Neural cell (in vitro differentiated cells): ENCODE results near the gene FCN3.

Experiments used
- EP300 ChIP-seq: fragments of 450-650 bp; conservative IDR thresholded peaks from 2 replicates; pipeline ENCODE4 v1.6.1; 2014; ENCODE audit warnings: antibody characterized with exemption, mild to moderate bottlenecking, moderate library complexity; ENCODE audit not compliant: poor library complexity, severe bottlenecking
- EZH2 ChIP-seq: fragments of 200-600, 300-800 bp; shearing (Covaris generic), sonication (generic); IDR thresholded peaks from 2 replicates; pipeline ENCODE4 v1.6.1; 2014; ENCODE audit warnings: antibody characterized with exemption, low read length, borderline replicate concordance, mild to moderate bottlenecking; ENCODE audit not compliant: insufficient read depth, poor library complexity, severe bottlenecking
- MXI1 ChIP-seq: fragments of 450-650 bp; conservative IDR thresholded peaks from 2 replicates; pipeline ENCODE4 v1.6.1; 2014; ENCODE audit warnings: antibody characterized with exemption, mild to moderate bottlenecking; ENCODE audit not compliant: poor library complexity, severe bottlenecking
- POLR2AphosphoS5 ChIP-seq: IDR thresholded peaks from 2 replicates; pipeline ENCODE4 v1.6.1; 2012
- RAD21 ChIP-seq: fragments of 450-650 bp; conservative IDR thresholded peaks from 2 replicates; pipeline ENCODE4 v1.6.1; 2014; ENCODE audit warnings: antibody characterized with exemption, mild to moderate bottlenecking, moderate library complexity
- TAF1 ChIP-seq: IDR thresholded peaks from 2 replicates; pipeline ENCODE4 v1.6.1; 2012; ENCODE audit warnings: low read depth
- TF ChIP-seq, protein P1 (sequence below): fragments of 450-650 bp; IDR thresholded peaks from 2 replicates; pipeline ENCODE4 v1.5.1; 2014; ENCODE audit warnings: antibody characterized with exemption, mild to moderate bottlenecking, moderate library complexity; ENCODE audit not compliant: poor library complexity, severe bottlenecking
- TF ChIP-seq, protein P2 (sequence below): IDR thresholded peaks from 2 replicates; pipeline ENCODE4 v1.6.1; 2012; ENCODE audit warnings: borderline replicate concordance

DNA sequence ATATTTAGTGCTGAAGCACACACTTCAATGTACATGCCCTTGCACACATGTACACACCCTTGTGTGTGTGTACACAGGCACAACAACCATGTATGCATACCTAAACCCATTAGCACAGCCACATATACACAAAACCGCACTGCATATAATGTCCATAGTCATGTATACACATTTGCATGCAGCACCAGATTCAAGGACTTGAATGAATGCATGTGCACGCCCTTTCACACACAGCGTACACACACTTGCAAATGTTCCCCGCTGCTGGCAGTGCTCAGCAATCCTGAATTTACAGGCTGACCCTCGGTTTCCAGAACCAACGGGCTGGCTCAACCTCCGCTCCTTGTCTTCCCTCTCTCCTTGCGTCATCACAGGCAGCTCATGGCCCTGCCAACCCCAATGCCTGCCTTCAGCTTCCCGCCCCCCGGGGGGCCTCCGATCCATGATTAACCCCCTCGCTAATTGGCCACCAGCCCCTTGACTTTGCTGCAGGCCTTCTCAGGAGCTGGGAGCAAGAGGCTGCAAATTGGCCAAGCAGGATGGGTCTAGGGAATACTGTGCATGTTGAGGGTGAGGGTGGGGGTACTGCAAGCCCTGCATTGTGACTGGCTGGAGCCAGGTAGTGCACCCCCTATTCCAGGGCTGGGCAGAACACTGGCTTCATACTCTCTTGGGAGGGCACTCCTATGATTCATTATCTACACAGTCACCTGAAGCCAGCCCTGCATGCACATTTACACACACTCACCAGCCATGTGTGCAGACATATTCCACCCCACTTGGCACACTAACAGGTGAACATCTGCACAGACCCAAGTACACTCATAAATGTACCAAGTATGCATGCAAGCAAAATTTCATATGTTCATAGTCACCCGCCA, 25.7 kb upstream of the FCN3 start:
- TF ChIP-seq, protein P1, sequence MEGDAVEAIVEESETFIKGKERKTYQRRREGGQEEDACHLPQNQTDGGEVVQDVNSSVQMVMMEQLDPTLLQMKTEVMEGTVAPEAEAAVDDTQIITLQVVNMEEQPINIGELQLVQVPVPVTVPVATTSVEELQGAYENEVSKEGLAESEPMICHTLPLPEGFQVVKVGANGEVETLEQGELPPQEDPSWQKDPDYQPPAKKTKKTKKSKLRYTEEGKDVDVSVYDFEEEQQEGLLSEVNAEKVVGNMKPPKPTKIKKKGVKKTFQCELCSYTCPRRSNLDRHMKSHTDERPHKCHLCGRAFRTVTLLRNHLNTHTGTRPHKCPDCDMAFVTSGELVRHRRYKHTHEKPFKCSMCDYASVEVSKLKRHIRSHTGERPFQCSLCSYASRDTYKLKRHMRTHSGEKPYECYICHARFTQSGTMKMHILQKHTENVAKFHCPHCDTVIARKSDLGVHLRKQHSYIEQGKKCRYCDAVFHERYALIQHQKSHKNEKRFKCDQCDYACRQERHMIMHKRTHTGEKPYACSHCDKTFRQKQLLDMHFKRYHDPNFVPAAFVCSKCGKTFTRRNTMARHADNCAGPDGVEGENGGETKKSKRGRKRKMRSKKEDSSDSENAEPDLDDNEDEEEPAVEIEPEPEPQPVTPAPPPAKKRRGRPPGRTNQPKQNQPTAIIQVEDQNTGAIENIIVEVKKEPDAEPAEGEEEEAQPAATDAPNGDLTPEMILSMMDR: no peak
- TF ChIP-seq EZH2: no peak
- TF ChIP-seq POLR2AphosphoS5: no peak
- TF ChIP-seq RAD21: no peak
- TF ChIP-seq, protein P2, sequence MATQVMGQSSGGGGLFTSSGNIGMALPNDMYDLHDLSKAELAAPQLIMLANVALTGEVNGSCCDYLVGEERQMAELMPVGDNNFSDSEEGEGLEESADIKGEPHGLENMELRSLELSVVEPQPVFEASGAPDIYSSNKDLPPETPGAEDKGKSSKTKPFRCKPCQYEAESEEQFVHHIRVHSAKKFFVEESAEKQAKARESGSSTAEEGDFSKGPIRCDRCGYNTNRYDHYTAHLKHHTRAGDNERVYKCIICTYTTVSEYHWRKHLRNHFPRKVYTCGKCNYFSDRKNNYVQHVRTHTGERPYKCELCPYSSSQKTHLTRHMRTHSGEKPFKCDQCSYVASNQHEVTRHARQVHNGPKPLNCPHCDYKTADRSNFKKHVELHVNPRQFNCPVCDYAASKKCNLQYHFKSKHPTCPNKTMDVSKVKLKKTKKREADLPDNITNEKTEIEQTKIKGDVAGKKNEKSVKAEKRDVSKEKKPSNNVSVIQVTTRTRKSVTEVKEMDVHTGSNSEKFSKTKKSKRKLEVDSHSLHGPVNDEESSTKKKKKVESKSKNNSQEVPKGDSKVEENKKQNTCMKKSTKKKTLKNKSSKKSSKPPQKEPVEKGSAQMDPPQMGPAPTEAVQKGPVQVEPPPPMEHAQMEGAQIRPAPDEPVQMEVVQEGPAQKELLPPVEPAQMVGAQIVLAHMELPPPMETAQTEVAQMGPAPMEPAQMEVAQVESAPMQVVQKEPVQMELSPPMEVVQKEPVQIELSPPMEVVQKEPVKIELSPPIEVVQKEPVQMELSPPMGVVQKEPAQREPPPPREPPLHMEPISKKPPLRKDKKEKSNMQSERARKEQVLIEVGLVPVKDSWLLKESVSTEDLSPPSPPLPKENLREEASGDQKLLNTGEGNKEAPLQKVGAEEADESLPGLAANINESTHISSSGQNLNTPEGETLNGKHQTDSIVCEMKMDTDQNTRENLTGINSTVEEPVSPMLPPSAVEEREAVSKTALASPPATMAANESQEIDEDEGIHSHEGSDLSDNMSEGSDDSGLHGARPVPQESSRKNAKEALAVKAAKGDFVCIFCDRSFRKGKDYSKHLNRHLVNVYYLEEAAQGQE: no peak
- no peak for TF ChIP-seq EP300
- TF ChIP-seq TAF1: no peak
- no peak for TF ChIP-seq MXI1
